Islet precursor cell (in vitro differentiated cells): ENCODE data around the gene MIER2.
A peak's percentile ranks its signal among the peaks of the same experiment; 100 is the strongest.
"Not testable (repeated sequence)": the region's sequence is repeated elsewhere in the genome, so short reads cannot be mapped to it uniquely, and the experiment has no call there.

Experiments
- DNase-seq: peaks from one replicate; pipeline ENCODE4 v3.0.0-alpha.2; 2018

Gene MIER2

DNA sequence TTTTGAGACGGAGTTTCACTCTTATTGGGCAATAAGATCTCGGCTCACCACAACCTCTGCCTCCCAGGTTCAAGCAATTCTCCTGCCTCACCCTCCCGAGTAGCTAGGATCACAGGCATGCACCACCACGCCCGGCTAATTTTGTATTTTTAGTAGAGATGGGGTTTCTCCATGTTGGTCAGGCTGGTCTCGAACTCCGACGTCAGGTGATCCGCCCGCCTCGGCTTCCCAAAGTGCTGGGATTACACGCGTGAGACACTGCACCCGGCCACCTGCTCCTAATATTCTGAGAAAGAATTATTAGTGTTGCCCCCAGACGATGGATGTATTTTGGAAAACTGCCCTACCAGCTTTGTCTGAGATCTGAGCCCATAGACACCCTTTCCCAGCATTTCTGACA, 10.9 kb upstream of the MIER2 start:
- DNase-seq = not testable (repeated sequence)

DNA sequence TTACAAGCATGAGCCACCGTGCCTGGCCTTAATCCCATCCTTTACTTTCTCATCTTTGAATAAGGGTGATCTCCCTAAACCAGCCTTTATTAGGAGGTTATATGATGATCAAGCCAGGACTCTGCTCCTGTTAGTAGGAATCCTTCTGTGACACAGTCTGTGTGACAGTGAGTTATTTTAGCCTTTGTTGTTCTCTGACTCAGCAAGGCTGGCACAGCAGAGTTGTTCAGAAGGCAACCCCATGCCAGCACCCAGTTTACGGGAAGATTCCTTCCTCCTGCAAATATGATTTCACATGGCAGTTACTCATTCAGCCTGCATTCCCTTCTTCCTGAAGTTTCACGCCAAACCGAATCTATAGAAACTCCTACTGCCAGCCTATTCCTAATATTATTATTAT, 10.5 kb upstream of the MIER2 start:
- DNase-seq = peak; percentile 8

DNA sequence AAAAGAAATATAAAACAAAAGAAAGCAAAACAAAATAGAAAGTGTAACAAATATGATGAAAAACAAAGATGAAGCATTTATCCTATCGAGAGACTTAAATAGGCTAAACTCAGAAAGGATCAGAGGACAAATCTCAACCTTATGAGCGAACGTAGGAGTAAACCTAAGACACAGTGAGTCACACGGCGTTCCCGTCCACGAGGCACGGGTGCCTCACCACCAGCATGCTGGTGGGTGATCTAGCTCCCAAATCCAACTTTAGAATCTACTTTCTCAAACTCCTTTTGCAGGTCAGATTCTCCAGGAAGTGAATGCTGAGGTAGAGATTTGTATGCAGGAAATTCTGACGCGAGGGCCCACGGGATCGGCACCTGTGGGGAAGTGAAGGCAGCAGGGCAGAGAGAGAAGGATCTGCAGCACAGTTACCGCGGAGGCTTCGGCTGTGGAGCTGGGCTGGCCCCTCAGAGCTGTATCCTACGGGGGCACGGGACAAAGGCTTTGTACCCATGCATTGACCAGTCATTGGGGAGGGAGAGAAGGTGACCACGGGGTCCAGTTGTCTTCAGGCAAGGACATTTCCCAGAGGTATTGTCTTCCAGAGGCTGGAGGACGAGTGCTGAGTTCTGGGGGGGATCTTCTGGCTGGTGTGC, 7.5 kb upstream of the MIER2 start:
- DNase-seq = no peak

DNA sequence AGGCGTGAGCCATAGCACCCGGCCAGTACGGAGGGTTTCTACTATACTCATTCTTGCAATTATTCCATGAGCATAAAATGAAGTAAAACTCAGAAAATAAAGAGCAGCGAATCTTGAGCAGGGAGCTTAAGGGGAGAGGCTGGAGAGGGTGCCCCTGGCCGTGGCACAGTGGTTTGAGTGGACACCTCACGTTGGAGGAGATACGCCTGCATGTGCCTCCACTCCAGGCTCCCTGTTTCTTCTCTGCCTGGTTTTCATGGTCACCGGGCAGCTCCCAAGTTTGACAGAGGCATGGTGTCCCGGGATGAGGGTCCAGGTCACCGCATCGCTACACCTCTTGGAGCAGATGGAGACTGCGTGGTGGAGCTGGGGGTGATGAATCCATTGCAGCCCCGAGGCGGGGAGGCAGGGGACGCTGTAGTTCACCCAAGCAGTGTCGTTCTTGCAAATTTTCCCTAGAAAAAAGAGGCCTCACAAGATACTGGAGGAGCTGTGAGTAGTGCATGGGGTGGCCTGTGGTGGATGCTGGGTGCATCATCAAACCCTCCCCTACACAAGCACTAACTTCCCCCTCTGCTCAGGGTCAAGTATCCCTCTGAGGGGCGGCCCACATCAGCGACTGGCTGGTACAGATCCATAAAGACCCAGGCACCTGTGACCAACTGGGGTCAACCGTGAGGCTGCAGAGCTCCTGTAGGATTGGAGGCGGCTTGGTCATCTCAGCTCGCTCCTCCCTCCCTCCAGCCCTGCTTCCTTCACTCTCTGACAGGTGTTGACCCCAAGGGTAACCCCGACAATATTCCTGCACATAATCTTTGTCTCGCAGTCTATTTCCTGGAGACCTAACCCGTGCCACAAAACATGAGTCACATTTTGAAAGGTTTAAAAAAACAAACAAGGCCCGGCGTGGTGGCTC, 3.6 kb upstream of the MIER2 start:
- DNase-seq = no peak

DNA sequence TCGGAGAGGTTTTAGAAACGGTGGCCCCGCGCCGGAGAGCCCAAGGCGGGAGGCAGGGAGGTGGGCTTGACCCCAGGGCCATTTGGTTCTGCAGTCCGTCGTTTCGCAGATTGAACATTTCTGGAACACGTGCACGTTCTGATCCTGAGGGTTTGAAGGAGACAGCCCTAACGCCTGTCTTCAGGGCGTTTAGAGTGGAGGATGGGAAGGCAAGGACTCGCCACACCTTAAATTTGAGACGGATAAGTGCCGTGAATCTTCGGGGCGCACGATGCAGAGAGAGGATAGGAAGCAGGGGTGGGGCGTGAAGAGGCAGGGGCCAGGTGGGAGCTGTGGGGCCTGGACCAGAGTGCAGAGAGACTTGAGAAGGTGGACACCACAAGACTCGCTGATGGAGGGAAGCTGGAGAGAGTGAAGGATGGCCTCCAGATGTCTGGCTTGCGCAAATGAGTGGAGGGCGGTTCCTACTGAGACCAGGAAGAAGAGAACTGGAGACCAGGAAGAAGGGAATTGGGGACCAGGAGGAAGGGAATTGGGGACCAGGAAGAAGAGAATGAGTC, 804 bp upstream of the MIER2 start:
- DNase-seq = no peak

DNA sequence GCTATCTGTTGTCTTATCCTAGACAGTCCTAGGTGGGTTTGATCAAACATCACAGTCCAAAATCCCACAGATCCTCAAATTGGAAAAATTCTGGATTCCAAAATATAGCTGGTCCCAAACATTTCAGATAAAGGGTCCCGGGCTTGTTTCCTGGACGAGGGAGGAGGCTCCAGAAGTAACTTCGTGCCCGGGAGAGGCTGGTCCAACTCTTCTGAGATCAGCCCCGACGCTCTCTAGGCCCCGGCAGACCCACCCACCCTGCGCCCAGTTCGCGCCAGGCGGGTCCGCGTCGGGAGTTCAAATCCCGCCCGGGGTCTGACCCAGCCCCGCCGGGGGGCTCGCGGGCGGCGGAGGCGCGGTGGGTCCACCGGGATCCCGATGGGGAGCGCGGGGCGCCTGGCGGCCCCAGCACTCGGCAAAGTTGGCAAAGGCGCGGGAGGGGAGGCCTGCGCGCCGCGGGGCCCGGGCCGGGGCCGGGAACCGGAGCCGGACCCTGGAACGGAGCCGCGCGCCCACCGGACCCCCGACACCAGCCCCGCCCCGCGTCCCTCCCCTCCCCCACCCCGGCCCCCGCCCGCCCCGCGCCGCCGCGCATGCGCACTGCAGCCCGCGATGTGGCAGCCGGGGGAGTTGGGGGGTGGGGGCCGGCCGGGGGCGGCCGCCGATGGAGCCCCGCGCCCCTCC, 513 bp downstream of the MIER2 start:
- no peak for DNase-seq

DNA sequence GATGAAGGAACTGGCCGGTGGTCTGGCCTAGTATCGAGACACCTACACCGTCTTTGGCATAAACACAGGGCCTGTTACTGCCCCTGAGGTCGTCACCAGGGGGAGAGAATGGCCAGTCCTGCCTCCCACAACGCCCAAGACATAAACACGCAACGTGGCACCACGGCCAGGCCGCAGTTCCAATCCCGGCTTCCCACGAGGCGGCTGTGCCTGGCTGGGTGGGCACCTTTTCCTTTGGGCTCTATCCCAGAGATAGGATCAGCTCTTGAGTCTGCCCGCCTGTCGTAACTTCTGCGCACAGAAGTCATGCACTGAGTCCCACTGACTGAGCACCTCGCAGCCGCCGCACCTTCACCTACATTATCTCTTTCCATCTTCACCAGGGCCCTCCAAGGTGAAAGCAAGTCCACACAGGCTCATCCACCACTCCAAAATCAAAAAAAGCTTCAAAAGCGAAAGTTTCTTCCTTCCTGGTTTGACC, 1.1 kb downstream of the MIER2 start:
- no peak for DNase-seq

DNA sequence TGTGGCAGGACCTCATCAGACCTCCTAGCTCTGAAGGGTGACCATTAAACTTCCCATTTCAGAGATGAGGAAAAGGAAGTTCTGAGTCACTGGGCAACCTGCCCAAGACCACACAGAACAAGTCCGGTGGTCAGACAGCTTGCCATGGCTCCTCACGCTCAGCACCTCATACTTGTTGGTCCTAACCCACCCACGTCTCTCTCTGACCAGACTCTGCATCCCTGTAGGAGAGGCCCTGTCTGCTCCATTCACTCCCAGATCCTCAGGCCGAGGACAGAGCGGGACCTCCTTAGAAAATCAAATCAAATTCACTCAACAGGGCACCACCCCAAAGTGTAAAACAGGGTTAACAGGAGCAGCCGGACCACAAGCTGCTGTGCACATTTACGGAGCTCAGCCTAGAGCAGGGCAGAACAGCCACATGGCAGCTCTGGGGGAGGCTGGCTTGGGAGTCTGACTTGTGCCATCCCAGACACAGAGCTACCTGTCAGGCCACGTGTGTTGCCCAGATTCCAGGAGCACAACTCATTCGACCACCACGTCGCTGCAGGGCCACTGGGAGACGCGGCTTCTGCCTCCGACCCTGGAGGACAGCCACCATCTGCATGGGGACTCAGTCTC, 1.7 kb downstream of the MIER2 start:
- no peak for DNase-seq

DNA sequence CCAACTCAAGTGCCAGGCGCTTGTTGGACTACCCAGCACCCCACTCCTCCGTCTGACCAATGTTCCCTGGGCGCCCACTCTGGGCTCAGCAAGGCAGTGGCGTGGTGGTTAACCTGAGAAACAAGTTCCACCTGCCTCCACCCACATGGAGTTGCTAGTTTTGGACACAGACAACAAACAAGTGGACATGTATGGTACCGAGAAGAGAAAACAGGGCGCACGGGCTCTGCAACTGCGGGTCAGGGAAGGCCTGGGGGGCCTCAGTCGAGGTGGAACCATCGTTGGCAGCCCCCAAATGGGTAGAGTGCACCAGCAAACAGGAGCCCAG, 2.5 kb downstream of the MIER2 start:
- no peak for DNase-seq

DNA sequence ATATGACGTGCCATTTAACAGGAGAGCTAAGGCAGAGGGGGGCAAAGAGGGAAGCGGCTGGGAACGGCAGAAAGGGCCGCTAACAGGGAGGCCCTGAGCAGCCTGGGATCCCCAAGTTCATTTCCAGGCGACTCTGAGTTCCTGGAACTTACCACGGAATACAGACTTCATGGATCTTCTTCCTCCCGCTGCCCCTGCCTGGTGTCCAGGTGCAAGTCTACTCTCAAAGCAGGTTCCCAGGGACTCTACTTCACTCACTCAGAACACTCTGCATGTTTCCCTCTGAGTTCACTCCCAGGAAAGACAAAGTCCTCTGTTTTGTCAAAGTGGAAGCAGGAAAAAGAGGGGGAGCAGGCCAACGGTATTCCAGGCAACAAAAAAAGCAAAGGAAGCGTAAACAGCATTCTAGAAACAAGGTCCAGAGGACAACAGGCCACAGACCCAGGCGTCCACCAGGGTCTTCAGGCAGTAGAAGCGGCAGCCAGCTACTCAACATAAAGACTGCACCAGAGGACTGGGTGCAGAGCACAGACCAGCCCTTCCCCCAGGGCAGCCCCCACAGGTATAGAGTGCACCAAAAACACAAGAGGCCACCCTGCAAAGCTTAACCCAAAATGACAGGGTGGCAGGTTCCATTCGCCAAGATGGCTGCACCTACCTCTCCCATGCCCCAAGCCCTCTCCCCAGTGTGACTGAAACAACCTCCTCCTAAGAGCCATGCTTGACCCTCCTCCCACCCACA, 3.0 kb downstream of the MIER2 start:
- DNase-seq = no peak

DNA sequence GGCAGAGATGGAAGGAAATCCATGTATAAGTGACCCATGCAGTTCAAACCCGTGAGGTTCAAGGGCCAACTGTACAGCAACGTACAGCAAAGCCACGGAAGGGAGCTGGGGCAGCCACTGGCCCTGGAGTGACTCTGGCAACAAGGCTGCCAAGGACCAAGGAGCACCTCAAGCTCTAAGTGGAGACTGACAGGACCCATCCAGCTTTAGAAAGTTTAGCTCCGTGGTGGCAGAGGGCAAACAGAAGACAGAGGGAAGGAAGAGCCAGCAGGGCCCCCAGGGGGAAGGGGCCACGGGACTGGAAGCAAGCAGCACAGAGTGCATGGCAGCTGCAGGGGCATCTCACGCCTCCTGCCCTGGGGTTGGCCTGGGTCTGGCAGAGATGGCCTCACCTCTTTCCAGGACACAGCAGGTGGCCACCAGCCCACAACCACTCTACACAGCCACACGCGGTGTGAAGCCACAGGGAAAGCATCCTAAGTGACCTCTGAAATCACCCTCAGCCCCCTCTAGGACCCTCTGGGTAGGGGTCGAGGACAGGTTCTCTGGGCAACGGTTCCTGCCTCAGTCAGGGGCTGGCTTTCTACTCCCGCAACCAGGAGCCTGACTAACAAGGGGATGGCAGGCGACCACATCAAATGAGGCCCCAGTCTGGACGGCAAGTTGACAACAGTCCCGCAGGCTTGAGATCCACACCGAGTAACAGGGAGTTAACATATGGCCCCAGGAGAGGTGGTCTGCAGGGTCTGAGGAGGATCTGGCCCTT, 3.8 kb downstream of the MIER2 start:
- no peak for DNase-seq

DNA sequence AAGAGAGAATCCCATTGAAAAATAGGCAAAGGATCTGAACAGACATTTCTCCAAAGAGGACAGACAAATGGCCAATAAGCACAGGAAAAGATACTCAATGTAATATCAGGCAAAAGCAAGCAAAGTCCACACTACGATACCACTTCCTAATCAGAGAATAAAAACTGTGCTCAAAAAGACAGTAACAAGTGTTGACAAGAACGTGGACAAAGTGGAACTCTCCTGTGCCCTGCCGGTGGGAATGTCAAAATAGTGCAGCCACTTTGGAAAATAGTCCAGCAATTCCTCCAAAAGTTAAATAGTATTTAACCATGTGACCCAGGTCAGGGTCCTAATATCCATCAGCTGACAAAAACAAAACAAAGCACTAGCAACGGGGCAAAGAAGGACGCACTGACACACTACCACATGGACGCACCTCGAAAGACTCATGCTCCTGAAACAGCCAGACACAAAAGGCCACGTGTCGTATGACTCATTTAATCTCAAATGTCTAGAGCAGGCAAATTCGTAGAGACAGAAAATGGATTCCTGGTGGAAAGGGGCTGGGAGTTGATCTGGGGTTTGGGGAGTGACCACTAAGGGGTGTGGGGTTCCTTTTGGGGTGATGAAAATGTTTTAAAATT, 5.2 kb downstream of the MIER2 start:
- no peak for DNase-seq

DNA sequence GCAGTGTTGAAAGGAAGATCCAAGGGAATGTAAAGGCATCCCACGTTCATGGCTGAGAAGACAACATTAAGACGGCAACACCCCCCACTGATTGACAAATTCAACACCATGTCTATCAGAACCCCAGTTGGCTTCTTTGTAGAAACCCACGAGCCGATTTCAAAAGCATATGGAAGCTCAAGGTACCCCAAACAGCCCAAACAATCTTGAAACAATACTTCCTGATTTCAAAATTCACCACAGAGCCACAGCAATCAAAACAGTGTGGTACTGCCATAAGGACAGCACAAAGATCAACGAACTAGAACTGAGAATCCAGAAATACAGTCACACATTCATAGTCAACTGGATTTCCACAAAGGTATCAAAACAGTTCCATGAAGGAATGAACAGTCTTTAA, 6.2 kb downstream of the MIER2 start:
- DNase-seq = no peak

DNA sequence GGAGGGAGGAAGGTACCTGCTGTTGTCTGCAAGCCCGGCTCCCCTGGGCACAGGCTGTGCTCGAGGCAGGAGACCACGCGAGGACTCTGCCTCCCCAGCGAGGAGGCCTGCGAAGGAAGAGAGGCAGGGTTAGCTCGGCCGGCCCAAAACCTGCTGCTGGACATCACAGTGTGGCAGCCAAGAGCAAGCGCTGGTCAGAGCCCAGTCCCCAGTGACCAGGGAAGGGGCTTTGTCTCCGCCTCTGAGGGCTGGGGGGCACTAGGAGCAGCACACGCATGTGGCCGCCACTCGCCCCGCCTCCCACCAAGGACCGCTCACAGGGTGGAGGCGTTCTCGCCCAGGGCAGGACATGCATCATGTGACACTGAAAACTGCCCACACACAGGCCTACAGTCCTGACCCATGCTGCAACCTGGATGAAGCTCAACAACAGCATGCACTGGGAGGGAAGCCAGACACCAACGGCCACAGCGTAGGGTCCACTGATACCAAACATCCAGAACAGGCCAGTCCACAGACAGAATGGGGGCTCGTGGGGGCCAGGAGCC, 8.5 kb downstream of the MIER2 start:
- DNase-seq = no peak

DNA sequence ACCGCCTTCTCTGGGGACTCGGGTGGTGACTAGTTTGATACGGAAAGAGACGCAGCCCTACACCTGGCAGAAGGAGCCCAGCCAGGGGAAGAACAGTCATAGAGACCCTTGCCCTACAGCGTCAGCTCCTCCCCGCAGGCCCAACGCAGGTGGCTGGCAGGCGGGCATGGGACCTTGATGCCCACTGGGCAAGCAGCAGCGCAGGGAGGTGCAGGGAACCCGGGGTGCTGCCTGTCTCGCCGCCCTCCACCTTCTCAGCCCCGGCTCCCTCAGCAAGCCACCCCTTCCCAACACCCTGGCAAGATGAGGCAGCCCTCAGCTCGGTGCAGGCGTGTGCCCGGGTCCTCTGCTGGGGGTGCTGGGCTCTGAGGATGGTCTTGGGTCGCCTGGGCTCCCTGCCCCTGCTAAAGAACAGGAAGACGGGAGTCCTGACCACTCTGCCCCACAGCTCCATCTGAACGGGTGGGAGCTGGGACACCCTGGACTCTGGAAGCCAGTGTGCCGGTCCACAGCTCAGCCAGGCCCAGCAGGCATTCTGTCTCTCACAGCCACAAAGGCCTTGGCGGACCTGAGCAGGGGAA, 9.0 kb downstream of the MIER2 start:
- DNase-seq = no peak

DNA sequence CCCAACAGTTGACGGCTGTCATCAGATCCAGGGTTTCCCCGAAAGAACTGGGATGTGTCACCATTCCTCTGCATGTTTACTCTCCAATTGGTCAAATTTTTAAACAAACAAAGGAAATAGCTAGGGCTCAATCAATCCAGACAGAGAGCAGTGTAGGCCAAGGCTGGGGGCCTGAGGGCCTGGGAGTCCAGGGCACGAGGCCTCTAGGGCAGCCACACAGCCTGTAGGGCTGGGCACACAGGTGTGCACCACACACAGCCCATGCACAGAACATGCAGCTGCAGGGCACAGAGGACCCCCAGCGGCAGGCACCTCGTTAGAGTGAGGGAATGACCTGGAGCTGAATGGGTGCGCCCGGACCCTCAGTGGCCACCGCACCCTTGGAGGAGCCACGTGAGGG, 9.5 kb downstream of the MIER2 start:
- no peak for DNase-seq

DNA sequence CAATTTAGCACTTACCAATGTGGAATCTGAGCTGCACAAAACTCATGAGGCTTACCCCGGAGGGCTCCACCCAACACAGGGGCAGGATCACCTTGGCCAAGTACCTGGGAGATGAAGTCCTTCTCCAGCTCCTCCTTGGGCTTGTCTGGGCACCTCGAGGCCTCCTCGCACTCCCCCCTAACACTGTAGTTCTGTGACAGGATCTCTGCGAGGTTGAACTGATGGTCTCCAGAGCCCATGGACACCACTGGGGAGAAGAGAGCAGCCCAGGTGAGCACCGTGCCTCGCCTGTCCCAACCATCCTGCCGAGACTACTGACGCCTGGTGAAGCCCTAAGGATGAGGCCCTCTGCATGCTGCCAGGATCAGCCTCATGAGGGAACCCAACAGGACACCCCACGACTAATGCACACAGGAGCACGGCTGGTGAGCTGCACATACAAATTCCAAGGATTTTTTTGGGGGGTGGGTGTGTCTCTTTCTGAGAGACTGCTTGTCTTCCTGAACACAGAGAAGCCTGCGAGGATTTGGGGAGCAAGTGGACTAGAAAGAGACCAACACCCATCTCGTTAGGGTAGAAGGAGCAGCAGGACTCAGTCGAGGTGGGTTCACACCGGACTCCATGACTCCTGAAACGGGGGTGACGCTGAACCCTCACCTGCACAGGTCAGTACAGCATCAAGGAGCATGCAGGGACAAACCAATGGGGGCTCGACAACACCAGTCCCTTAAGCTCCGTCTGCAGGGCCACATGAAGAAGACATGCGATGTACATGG, 10.1 kb downstream of the MIER2 start:
- no peak for DNase-seq

DNA sequence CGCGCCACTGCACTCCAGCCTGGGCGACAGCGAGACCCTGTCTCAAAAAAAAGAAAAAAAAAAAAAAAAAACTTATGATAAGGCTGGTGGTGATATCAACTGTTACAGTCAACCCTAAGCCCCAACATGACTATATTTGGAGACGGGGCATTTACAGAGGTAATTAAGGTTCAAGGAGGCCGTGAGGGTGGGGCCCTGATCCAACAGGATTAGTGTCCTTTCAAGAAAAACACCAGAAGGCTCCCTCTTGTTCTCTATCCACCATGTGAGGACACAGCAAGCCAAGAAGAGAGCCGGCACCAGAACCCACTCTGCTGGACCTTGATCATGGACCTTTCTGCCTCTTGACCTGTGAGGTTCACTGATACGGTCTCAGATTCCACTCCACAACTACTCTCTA, 14.1 kb downstream of the MIER2 start:
- no peak for DNase-seq

DNA sequence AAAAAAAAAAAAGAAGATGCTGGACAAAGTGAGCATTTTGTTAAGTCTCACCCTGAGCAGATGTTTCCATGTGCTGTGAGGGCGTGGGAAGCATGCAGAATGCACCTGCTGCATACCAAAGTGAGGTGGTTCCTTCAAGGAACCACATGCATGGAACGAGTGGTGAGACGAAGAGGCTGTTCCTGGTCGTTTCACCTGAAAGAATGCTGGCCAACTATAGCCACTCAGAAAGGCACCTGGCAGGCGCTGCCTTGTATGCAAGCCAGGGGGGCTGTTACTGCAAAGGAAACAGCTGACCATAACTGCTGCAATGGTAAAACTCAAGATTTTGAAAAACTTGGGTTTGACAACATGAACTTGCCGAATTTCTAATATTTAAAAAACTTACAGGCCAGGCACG, 14.7 kb downstream of the MIER2 start:
- no peak for DNase-seq
